Stimulated activated naive CD4-positive, alpha-beta T cell (primary cell): ENCODE results near the gene CHRM3.

Experiments
- DNase-seq, 6 experiments: peaks; one replicate each; lab custom pipeline; 2025; lab: John Stamatoyannopoulos, UW

The CHRM3 gene

DNA sequence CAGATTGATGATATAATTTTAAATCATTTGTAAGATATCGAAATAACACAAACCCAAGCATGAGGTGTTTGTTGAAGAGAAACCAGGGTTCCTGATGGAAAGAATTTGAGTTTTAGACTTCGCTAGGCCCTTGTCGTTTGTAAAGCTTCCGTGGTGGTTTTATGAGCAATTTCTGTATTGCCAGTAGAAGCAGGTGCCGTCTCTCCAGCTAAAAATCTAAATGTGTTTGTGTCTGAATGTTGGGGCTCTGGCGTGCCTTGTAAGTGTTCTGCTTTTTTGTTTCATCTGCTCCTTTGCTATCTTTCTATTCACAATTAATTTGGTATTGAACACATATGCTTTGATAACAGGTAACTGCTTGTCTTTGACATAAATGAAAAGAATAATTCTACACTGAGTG, 27.5 kb downstream of the CHRM3 start:
- DNase-seq, result no peak

DNA sequence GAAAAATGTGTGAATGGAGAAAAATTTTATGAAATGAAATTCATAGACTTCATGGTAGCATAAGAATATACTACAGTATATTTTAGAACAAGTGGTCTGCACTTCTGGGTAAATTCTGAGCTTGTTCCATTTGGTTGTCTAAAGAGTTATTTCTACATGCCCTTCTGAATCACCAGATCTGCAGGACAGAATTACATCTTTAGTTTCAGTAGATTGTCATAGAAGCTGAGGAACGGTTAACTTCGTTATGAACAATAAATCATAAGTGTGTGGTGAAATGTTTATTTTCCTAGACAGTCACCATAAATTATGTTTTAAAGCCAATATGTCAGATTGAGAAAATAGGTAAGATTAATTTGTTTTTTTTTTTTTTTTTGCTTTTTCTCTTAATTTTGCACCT, 30.9 kb downstream of the CHRM3 start:
- no peak for DNase-seq

DNA sequence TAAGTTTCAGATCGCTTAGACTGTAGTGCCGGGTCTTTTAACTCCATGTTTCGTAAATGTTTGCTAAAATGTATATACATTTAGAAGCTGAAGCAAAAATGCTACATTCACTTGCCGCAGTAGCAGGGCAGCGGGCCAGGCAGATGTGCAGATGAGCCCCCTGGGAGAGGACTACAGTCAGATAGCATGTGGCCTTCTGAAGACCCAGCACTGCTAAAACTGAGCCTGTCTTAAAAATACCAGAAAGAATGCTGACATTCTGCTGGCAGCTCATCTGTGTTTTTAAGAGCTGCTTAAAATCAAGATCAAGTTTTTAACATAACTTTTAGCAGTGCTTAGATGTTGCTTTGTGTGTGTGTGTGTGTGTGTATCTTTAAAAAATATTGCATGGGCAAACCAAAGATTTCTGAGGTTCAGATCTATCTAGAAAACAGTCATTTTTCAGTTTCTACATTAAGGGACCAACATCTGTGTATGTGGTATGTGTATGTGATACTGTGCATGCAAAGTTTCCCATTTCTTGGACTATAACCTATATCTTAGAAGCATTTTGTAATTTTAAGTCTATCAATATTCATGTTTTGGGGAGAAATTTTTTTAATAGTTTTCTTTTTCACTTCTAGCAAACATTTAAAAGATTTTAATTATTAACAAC, 31.7 kb downstream of the CHRM3 start:
- DNase-seq, result no peak

DNA sequence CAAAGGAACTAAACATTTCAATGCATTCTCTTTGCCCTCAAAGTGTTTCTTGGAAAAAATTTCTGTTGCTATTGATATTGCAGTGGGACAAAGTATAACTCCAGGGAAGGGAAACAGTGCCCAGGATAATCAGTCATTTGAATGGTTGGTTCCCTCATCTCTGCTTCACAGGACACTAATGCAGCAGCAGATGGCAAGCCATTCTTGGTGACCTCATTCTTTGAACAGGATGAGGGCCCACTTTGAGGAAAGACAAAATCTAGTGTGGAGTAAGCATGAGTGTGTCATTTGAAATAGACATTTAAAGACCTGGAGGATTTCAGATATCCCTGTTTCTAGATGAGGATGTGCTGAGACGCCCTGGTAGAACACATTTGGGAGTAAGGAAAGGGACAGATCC, 32.3 kb downstream of the CHRM3 start:
- no peak for DNase-seq

DNA sequence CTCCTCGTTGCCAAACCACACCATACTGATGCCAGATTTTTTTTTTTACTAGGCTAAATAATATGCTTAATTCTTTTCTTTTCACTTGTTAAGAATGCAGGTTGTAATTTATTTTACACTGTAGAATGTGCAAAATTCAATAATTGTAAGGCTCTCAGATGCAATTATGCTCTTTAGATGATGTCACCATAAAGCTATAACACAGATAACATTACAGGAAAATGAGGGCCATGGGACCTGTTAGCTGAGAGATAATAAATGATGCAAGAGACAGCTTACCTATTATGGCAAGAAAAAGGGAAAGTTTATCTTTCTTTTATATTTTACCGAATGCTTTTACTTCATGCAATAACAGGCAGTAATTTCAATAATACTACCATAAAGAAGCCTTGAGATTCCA, 35.4 kb downstream of the CHRM3 start:
- DNase-seq, result no peak

DNA sequence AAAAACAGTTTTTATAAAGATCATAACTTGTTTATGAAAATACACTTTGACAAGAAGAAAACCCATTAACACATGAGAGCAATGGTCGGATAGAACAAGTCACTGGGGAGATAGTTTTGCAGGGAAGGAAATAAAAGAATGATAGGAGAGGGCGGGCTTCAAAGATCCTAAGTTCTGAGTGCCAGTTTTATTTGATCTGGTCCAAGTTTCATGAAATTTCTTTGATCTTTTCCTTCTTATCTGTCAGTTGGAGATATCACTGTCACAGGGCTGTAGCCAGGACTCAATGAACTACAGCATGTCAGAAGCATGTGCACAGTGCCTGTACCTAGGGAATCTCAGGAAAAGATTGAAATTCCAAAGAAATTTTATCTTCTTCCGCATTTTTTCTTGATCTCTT, 36.5 kb downstream of the CHRM3 start:
- DNase-seq, result no peak

DNA sequence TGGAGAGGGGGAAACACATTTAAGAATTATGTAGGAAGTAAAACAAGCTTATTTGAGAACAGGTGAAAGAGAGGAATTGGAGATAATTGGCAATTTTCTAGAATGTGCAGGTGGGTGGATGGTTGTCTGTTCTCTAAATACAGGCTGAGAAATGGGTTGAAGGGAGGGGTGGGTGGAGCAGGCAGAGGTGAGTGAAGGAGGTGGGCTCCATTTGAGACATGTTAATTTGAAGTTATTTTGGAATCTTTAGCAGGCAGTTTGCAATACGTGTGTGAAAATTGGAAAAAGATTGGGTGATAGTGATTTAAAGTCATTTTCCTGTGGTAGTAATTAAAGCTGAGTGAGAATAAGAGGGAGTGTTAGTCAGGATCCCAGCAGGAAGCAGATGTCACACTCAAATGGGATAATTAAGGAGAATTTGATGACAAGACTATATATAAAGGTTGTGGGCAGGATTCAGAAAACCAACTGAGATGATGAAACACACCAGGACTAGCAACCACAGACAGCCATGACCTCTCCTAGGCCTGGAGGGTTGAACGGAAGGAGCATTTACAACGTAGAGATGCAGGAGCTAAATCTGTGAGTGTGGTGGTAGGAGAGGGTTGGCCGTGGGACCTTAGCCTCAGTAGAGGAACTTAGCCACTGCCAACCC, 40.6 kb downstream of the CHRM3 start:
- DNase-seq, result no peak

DNA sequence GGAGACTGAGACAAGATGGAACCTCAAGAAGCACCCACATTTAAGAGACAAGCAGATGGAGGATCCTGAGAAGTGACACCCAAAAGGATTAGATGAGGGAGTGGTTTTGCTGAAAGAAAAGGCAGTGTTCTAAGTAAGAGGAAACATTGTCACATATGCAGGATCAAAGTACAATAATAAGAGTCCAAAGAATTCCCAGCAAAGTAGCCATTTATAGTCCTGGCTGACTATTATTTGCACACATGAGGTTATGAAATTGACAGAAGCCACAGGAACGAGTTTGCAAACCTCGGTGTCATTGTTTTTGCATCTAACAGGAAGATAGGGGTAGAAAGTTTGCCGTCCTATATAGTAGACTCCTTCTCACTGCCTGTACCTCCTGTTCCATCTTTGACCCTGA, 41.3 kb downstream of the CHRM3 start:
- DNase-seq, result no peak

DNA sequence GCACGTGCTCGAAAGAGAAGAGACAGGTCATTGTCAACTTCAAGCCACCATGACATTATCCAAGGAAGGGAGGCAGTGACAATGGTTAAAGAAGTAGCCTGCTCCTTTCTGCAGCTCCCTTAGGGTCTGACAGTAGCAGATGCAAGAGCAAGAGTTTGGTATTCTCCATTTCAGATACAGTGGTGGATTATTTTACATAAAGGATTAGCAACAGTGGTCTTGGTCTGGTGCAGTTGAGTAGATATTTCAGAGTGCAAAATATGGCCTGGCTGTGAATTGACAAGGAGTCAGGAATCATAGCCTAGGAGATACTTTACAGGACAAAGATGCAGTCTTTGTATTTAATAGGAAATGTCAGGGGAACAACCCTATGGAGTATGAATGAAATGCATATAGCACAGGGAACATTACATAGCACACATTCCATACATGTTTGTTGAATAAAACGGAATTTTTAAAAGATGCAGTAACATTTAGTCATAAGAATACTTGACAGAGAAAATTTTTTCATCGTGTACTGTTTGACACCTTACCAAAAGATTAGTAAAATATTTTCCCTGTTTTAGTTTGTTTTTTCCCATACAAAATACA, 41.8 kb downstream of the CHRM3 start:
- no peak for DNase-seq

DNA sequence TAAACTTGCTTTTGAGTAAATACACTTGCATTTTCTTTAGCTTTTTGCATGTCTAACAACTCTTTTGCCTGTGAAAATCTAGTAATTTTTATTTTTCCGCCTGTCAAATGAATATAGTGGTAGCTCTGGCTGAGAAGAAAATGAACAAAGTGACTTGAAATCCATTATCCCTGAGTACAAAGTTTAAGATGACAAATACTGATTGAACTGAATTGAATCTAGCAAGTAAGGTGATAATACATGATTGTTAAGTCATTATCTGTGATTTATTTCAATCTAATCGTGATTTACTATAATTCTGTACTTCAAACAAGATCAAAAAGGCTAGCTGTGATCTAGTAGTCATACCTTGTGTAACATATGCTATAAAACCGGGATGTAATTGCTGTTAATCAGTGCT, 42.8 kb downstream of the CHRM3 start:
- no peak for DNase-seq

DNA sequence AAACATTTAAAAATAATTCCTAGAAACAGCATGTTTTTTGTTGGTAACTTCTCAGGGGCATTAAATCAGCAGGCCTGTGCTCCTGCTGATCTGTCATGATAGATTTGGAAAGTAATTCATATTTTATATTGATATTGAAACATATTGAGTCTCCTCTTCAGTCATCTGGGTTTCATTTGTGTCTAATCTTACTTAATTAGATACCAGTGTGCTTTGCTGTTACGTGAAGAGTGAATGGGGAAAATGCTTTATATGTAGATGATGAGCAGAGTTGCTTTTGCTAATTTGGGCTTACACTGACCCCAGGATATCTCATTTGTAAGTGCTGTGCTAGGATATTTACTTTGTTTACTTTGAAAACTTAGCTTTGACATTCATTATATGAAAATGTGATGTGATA, 45.9 kb downstream of the CHRM3 start:
- no peak for DNase-seq

DNA sequence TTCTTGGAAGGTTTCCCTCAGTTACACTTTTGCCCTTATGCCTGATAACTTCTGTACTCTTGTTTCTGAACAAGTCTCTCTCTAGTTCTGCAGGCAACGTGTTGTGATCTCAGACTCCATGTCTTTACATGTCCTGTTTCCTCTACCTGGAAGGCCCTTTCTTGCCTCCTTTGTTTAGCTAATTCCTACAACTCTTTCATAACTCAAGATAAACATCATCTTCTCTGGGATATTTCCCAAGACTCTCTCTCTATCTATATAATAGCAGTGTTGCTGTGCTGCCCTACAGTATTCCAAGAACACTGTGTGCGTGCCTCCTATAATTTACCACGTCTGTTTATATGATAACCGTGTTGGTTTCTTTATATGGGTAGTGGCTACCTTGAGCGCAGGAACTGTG, 47.8 kb downstream of the CHRM3 start:
- DNase-seq, result no peak
